DLD1 (cell line): ENCODE data around the gene SLC7A1.

ENCODE experiments used
- in situ Hi-C: cut with HindIII; loops from 2 replicates; pipeline ENCODE4 v1.10.0; 2017; ENCODE audit warnings: low sequenced_read_pairs

The SLC7A1 gene

DNA sequence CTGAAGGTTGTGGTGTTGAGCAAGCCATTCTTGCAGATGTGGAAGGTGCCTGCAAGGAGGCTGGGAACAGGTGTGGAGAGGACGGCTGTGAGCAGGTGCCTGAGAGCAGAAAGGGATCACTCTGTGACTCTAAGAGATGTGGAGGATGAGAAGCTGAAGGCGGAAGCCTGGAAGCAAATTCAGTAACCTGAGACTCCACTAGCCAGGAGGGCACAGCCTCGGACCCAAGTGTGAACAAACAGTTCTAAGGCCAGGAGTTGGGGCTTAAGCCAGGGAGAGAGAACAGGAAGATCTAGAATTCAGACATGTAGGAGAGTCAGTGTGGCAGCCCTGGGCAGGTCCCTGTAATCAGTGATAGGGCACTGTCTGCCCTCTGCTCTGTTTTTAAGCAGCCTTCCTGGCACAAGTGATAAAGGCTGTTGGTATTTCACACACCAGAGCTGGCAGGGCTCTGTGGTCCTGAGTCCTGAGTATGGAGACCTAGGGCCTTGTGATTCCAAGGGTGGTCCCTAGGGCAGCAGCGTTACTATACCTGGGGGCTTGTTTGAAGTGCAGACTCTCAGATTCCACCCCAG is 131.3 kb downstream of the SLC7A1 start:
- in situ Hi-C loops, result no loop called here

DNA sequence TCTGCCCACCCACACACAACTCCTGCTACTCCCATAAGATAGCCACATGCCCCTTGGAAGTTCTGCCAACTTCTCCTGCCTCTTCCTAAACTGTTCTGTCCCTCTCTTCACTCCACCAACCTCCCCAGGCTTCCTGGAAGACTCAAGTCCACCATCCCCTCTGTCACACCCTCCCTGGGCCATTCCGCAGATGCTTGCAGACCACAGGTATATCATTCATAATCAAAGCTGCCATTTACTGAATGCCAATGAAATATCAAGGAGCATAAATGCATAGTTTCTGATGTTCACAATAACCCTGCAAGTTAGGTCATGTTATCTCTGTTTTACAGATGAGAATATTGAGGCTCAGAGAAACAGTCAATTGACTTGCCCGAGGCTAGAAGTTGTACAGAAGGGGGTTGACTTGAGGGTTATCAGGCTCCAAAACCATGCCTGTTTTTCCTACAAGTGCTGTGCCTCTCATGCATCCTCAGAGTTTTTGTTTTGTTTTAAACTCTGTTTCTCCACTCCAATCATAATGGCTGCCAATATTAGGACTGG is 135.6 kb downstream of the SLC7A1 start:
- in situ Hi-C loops, result no loop called here
